Natural killer cell (primary cell): Measurements from ENCODE around the gene MEF2D. TPM values are rescaled to one million over a fixed set of nuclear protein-coding genes. Genes with fewer than 3 reads are reported as not detected.
A peak's percentile ranks its signal among the peaks of the same experiment; 100 is the strongest.

Source experiments
- ATAC-seq, 3 donors: fragments of 150-1000 bp in 2 of 3; fragments of 200-7000 bp in 1 of 3; cut with Tn5 transposase; 1 replicate in 1 of 3; 2 replicates in 2 of 3; pipeline ENCODE4 v1.10.0; 2021; ENCODE audit warnings: mild to moderate bottlenecking in 2 of 3, moderate library complexity in 2 of 3
- DNase-seq, 2 donors: peaks; one replicate each; pipeline versions ENCODE4 v3.0.0 to v3.0.0-alpha.2; 2013 to 2021; ENCODE audit warnings: mixed read lengths in 1 of 2
- H3K27ac ChIP-seq: one replicate; pipeline ENCODE4 v1.5.1; 2013; ENCODE audit warnings: mild to moderate bottlenecking, low read length
- H3K27me3 ChIP-seq: one replicate; pipeline ENCODE4 v1.6.1; 2013; ENCODE audit warnings: low read length; ENCODE audit not compliant: control insufficient read depth, insufficient read depth
- H3K36me3 ChIP-seq: one replicate; pipeline ENCODE4 v1.6.1; 2013; ENCODE audit warnings: low read length; ENCODE audit not compliant: control insufficient read depth, insufficient read depth
- H3K4me1 ChIP-seq: one replicate; pipeline ENCODE4 v1.6.1; 2013; ENCODE audit warnings: low read length; ENCODE audit not compliant: control insufficient read depth, insufficient read depth
- H3K4me3 ChIP-seq: one replicate; pipeline ENCODE4 v1.5.1; 2013; ENCODE audit warnings: low read length
- H3K9me3 ChIP-seq: one replicate; pipeline ENCODE4 v1.6.1; 2013; ENCODE audit warnings: low read length; ENCODE audit not compliant: control insufficient read depth, insufficient read depth
- H3K27ac Mint-ChIP-seq, 2 donors: one replicate each; pipeline ENCODE4 v1.8.0; 2022; ENCODE audit warnings: mild to moderate bottlenecking in 2 of 2, mixed read lengths in 2 of 2, moderate library complexity in 1 of 2
- H3K27me3 Mint-ChIP-seq, 2 donors: one replicate each; pipeline ENCODE4 v1.8.0; 2022; ENCODE audit warnings: low read depth in 2 of 2, mixed read lengths in 2 of 2
- H3K36me3 Mint-ChIP-seq: one replicate; pipeline ENCODE4 v1.8.0; 2022; ENCODE audit warnings: mixed read lengths
- H3K4me1 Mint-ChIP-seq, 2 donors: one replicate each; pipeline ENCODE4 v1.8.0; 2022; ENCODE audit warnings: mixed read lengths in 2 of 2
- H3K4me3 Mint-ChIP-seq: one replicate; pipeline ENCODE4 v1.8.0; 2022; ENCODE audit warnings: mild to moderate bottlenecking, moderate library complexity, mixed read lengths
- H3K9me3 Mint-ChIP-seq, 2 donors: one replicate each; pipeline ENCODE4 v1.8.0; 2022; ENCODE audit warnings: mixed read lengths in 2 of 2
- WGBS: methylation state at CpG from one replicate; pipeline ENCODE4 v1.1.7; 2013; ENCODE audit warnings: missing lambda C conversion rate; ENCODE audit not compliant: insufficient coverage; 5-methylcytosine and 5-hydroxymethylcytosine counted together
- intact Hi-C: fragments of 100-400 bp; cut with micrococcal nuclease; formaldehyde crosslinking; loops from one replicate; pipeline ENCODE4 v1.14.2; 2022
- total RNA-seq, 4 donors: library from RNA; stranded (reverse); fragments of 120-200 nt in 1 of 4; gene quantifications; one replicate each; pipeline versions ENCODE4 v1.2.3 to v1.2.4, GENCODE V29; 2013 to 2022
- TF ChIP-seq, protein P1 (sequence below): fragments of 200-600 bp; IDR thresholded peaks from one replicate; pipeline ENCODE4 v1.8.0; 2022; ENCODE audit warnings: antibody characterized with exemption

MEF2D gene
- total RNA-seq, 3 donors from 2014 or later (not counting 1 experiment from before 2014, with no cell fraction given), result 232 to 298 (median 284) TPM

DNA sequence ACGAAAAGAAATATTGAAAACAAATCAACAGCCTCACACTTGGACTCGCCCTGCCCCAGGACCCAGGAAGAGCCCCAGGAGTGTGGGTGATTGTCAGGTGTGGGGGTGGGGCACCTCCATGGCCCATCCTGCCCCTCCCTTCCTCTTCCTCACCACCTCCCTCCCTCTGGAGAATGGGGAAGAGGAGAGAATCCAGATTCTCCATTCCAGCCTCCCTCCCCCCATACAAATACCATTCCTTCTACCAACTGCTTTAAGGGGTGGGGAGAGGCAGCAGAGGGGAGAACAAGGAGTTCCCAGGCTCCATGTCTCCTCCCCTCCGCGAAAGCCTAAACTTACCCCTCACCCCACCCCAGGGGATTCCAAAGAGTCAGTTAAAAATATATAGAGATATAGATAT lies 36.7 kb downstream of the MEF2D start:
- no peaks in the 10 kb centered on the region for H3K27me3 Mint-ChIP-seq
- peaks cover 21 to 38% of the 10 kb centered on the region in 2 donors for H3K4me1 Mint-ChIP-seq
- H3K9me3 ChIP-seq, result no peaks in the 10 kb centered on the region
- WGBS, result no CpG with 5 or more reads among the region's 4 CpGs
- H3K27ac Mint-ChIP-seq, result peak overlapping the region; percentile 31 to 79
- H3K36me3 Mint-ChIP-seq, result no peaks in the 10 kb centered on the region
- H3K27ac ChIP-seq, result no peak overlapping the region
- H3K4me3 ChIP-seq, result no peak overlapping the region
- no peaks in the 10 kb centered on the region for H3K9me3 Mint-ChIP-seq
- H3K4me1 ChIP-seq, result no peaks in the 10 kb centered on the region
- H3K27me3 ChIP-seq, result no peaks in the 10 kb centered on the region
- no peak for ATAC-seq
- intact Hi-C loops, result no loop called here
- no peak overlapping the region for H3K4me3 Mint-ChIP-seq
- peaks cover 43% of the 10 kb centered on the region for H3K36me3 ChIP-seq
- TF ChIP-seq, protein P1, sequence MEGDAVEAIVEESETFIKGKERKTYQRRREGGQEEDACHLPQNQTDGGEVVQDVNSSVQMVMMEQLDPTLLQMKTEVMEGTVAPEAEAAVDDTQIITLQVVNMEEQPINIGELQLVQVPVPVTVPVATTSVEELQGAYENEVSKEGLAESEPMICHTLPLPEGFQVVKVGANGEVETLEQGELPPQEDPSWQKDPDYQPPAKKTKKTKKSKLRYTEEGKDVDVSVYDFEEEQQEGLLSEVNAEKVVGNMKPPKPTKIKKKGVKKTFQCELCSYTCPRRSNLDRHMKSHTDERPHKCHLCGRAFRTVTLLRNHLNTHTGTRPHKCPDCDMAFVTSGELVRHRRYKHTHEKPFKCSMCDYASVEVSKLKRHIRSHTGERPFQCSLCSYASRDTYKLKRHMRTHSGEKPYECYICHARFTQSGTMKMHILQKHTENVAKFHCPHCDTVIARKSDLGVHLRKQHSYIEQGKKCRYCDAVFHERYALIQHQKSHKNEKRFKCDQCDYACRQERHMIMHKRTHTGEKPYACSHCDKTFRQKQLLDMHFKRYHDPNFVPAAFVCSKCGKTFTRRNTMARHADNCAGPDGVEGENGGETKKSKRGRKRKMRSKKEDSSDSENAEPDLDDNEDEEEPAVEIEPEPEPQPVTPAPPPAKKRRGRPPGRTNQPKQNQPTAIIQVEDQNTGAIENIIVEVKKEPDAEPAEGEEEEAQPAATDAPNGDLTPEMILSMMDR, result no peak
- DNase-seq, result no peak

DNA sequence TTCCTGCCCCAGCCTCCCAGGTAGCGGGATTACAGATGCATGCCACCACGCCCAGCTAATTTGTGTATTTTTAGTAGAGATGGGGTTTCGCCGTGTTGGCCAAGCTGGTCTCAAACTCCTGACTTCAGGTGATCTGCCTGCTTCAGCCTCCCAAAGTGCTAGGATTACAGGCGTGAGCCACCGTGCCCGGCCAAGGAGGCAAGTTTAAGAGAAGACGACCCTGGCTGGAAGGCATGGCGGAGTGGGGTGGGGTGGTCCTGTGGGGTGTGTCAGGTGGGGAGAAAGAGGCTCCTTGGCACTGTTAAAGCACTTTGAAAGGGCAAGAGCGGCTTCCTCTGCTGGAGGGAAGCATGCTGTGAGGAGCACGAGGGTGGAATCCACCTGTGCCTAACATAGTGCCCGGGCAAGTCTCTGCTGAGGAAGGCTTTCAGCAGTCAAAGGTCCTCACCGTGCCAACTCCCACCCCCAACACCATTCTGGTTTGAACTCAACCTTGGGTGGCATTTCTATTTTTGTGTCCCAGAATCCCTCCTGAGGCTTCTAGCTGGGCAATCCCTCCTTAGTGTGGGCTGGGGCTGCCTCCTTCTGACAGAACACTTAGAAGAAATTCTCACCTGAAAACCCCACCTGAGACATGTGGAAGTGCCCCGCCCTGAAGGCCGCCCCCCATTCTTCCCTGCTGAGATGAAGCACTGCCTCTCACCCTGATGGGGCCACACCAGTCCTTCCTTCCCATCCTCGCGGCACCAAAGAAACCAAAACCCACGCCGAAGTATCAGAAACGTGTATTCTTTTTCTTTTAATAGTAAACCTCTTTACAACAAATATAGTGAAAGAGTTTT lies 37.4 kb downstream of the MEF2D start:
- peaks cover 36% of the 10 kb centered on the region for H3K36me3 ChIP-seq
- no peaks in the 10 kb centered on the region for H3K27me3 ChIP-seq
- Mint-ChIP-seq H3K9me3 (no peaks in the 10 kb centered on the region), H3K27me3 (no peaks in the 10 kb centered on the region), H3K36me3 (no peaks in the 10 kb centered on the region), H3K27ac (peak overlapping the region; percentile 31 to 79), H3K4me1 (peaks cover 21 to 33% of the 10 kb centered on the region in 2 donors), H3K4me3 (no peak overlapping the region)
- TF ChIP-seq, protein P1, result no peak
- no peak for DNase-seq
- no peaks in the 10 kb centered on the region for H3K4me1 ChIP-seq
- no peak overlapping the region for H3K27ac ChIP-seq
- ATAC-seq, result no peak
- intact Hi-C loops, result no loop called here
- H3K4me3 ChIP-seq, result no peak overlapping the region
- H3K9me3 ChIP-seq, result no peaks in the 10 kb centered on the region
- WGBS, result 94% methylated on average over 15 of the region's 20 CpGs

DNA sequence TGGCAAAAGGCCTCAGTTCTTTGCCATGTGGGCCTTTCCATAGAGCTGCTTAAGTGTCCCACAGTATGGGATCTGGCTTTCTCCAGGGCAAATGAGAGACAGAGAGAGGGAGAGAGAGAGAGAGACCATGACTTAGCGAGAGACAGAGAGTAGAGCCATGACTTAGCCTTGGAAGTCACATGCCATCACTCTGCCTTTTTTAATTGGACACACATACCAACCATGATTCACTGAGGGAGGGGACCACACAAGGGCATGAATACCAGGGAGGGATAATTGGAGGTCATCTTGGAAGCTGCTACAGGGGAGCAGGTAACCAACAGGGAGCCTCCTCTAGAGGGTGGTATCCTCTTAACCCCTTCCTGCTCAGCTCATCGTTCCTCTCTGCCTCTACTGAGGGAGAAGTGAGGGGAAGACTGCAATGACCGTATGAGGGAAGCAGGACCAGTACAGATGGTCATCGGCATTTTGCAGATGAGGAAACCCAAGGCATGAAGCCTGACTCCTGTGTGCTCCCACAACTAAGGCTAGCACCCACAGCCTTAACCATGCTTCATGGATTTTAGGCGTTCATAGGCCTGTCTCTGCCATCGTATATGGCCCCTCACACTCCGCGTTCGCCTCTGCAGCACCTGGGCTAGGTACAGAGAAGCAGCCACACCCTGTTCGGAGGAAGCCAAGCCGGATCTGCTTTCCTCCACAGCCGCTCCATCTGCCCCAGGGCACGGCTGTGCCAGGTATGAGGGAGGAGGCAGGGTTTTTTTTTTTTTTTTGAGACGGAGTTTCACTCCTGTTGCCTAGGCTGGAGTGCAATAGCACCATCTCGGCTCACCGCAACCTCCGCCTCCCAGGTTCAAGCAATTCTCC lies 38.6 kb downstream of the MEF2D start:
- H3K36me3 Mint-ChIP-seq, result no peaks in the 10 kb centered on the region
- H3K9me3 Mint-ChIP-seq, result no peaks in the 10 kb centered on the region
- Histone ChIP-seq H3K36me3 (peaks cover 25% of the 10 kb centered on the region), H3K27me3 (no peaks in the 10 kb centered on the region), H3K27ac (no peak overlapping the region), H3K4me3 (no peak overlapping the region), H3K4me1 (peaks cover 8% of the 10 kb centered on the region), H3K9me3 (no peaks in the 10 kb centered on the region)
- TF ChIP-seq, protein P1, result no peak
- peak overlapping the region; percentile 47 to 66 for H3K27ac Mint-ChIP-seq
- H3K4me1 Mint-ChIP-seq, result peaks cover 25 to 32% of the 10 kb centered on the region in 2 donors
- ATAC-seq (no peak), DNase-seq (no peak)
- WGBS, result 92% methylated on average over 13 of the region's 17 CpGs
- H3K4me3 Mint-ChIP-seq, result peak overlapping the region; percentile 32
- H3K27me3 Mint-ChIP-seq, result no peaks in the 10 kb centered on the region
- intact Hi-C loops, result no loop called here
